ENCODE measurements around the gene HDAC4. TPM values are rescaled to one million over a fixed set of nuclear protein-coding genes. Genes with fewer than 3 reads are reported as not detected.

The HDAC4 gene
- total and polyA plus RNA-seq, 9 of the 15 experiments (the other 6 are each of a cell fraction or from before 2014, with no cell fraction given) = 0.11 to 20.2 (median 4.0) TPM

DNA sequence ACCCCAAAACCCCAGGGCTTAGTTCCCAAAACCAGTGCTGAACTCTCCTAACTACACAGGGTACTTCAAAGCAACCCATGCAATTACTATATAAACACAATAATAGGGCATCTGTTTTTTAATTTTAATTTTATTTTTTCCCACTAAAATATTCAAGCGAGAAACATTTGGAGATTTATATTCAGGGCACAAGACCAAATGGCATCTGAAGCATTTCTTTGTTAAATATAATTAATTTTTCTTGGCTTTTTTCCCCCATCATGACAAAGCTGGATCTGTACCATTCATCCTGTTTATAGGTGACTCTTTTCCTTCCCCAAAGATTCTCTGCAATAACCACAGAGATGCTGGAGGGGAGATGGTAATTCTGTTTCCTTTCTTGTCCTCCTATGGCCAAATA lies 18.1 kb upstream of the HDAC4 start:
- H3K9me3 ChIP-seq (replicated peaks; ENCODE audit: control insufficient read depth, insufficient read depth, low read depth, low read length) = no peaks in the 10 kb centered on the region
- no peak overlapping the region for H2AFZ ChIP-seq (ENCODE audit: low read depth, low read length)
- no peak for FAIRE-seq
- POLR2A ChIA-PET = no interaction called here
- CTCF ChIA-PET (ENCODE audit: low intra/inter-chr PET ratio) = no interaction called here
- no peak overlapping the region for H3K4me3 ChIP-seq
- no peak overlapping the region for H3K4me2 ChIP-seq (ENCODE audit: insufficient read depth, low read length)
- no peaks in the 10 kb centered on the region; a peak in 1 of 5 replicates for H3K4me1 ChIP-seq (replicated peaks in 1 of 2; ENCODE audit: control insufficient read depth in 2 of 2, insufficient read depth in 2 of 2, low read length in 2 of 2)
- H4K20me1 ChIP-seq (replicated peaks; ENCODE audit: control insufficient read depth, insufficient read depth, low read length) = no peaks in the 10 kb centered on the region
- H3K9me1 ChIP-seq (ENCODE audit: control insufficient read depth, insufficient read depth, low read length) = no peaks in the 10 kb centered on the region
- no peaks in the 10 kb centered on the region for H3K36me3 ChIP-seq (ENCODE audit: control insufficient read depth, insufficient read depth, low read length)
- 0% methylated on average over 1 of the region's 1 CpG for WGBS (ENCODE audit: insufficient coverage, low coverage, missing lambda C conversion rate)
- in situ Hi-C loops (cut with MboI) (no loop called here), intact Hi-C loops (cut with micrococcal nuclease) (no loop called here)
- H3K9ac ChIP-seq (ENCODE audit: insufficient read depth in 1 of 2, low read depth in 2 of 2, low read length in 2 of 2) = no peak overlapping the region
- H3K27ac ChIP-seq (ENCODE audit: extremely low read depth, low read depth, low read length) = no peak overlapping the region
- no peak for ATAC-seq
- DNase-seq (ENCODE audit: extremely low read depth in 1 of 4, low spot score in 3 of 4) = no peak
- peaks cover 21 to 22% of the 10 kb centered on the region in 2 experiments; a peak in 4 of 5 replicates for H3K27me3 ChIP-seq (ENCODE audit: control insufficient read depth in 2 of 2, insufficient read depth in 2 of 2, low read length in 2 of 2)
- BruUV-seq (replicated peaks) = no TSS peak
- H3K79me2 ChIP-seq (ENCODE audit: control insufficient read depth, insufficient read depth, low read length) = no peaks in the 10 kb centered on the region
- TF ChIP-seq PCBP2 (IDR thresholded peaks at IDR 0.05; ENCODE audit: low read depth, low read length, poor library complexity, severe bottlenecking) (no peak), LCOR (CRISPR knock-in tag; IDR thresholded peaks at IDR 0.05) (no peak), CEBPG (CRISPR knock-in tag; IDR thresholded peaks at IDR 0.05) (no peak), CEBPG (tag; conservative IDR thresholded peaks at IDR 0.05 in 1 of 2, IDR thresholded peaks at IDR 0.05 in 1 of 2) (no peak), ARID1B (IDR thresholded peaks at IDR 0.05) (no peak), MEF2D (tag; conservative IDR thresholded peaks at IDR 0.05; ENCODE audit: low read depth) (no peak), NR2F6 (CRISPR knock-in tag; IDR thresholded peaks at IDR 0.05) (no peak), ZEB2 (IDR thresholded peaks at IDR 0.05) (no peak), CBX2 (IDR thresholded peaks at IDR 0.05; ENCODE audit: insufficient read depth, low read length, poor library complexity, severe bottlenecking) (no peak), YY1 (IDR thresholded peaks at IDR 0.05; ENCODE audit: borderline replicate concordance in 1 of 3, control insufficient read depth in 1 of 3, extremely low read depth in 1 of 3, insufficient read depth in 3 of 3, insufficient read length in 1 of 3, insufficient replicate concordance in 2 of 3, low read depth in 1 of 3, low read length in 2 of 3) (no peak)
- TF ChIP-seq, protein P1, sequence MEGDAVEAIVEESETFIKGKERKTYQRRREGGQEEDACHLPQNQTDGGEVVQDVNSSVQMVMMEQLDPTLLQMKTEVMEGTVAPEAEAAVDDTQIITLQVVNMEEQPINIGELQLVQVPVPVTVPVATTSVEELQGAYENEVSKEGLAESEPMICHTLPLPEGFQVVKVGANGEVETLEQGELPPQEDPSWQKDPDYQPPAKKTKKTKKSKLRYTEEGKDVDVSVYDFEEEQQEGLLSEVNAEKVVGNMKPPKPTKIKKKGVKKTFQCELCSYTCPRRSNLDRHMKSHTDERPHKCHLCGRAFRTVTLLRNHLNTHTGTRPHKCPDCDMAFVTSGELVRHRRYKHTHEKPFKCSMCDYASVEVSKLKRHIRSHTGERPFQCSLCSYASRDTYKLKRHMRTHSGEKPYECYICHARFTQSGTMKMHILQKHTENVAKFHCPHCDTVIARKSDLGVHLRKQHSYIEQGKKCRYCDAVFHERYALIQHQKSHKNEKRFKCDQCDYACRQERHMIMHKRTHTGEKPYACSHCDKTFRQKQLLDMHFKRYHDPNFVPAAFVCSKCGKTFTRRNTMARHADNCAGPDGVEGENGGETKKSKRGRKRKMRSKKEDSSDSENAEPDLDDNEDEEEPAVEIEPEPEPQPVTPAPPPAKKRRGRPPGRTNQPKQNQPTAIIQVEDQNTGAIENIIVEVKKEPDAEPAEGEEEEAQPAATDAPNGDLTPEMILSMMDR (IDR thresholded peaks at IDR 0.05 in 2 of 3, conservative IDR thresholded peaks at IDR 0.05 in 1 of 3; ENCODE audit: insufficient read depth in 2 of 3, low read depth in 1 of 3, low read length in 3 of 3) = no peak
- TF ChIP-seq, protein P2, sequence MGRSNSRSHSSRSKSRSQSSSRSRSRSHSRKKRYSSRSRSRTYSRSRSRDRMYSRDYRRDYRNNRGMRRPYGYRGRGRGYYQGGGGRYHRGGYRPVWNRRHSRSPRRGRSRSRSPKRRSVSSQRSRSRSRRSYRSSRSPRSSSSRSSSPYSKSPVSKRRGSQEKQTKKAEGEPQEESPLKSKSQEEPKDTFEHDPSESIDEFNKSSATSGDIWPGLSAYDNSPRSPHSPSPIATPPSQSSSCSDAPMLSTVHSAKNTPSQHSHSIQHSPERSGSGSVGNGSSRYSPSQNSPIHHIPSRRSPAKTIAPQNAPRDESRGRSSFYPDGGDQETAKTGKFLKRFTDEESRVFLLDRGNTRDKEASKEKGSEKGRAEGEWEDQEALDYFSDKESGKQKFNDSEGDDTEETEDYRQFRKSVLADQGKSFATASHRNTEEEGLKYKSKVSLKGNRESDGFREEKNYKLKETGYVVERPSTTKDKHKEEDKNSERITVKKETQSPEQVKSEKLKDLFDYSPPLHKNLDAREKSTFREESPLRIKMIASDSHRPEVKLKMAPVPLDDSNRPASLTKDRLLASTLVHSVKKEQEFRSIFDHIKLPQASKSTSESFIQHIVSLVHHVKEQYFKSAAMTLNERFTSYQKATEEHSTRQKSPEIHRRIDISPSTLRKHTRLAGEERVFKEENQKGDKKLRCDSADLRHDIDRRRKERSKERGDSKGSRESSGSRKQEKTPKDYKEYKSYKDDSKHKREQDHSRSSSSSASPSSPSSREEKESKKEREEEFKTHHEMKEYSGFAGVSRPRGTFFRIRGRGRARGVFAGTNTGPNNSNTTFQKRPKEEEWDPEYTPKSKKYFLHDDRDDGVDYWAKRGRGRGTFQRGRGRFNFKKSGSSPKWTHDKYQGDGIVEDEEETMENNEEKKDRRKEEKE (IDR thresholded peaks at IDR 0.05; ENCODE audit: borderline replicate concordance in 1 of 2, control insufficient read depth in 1 of 2, low read depth in 2 of 2, low read length in 1 of 2) = no peak
- TF ChIP-seq, protein P3, sequence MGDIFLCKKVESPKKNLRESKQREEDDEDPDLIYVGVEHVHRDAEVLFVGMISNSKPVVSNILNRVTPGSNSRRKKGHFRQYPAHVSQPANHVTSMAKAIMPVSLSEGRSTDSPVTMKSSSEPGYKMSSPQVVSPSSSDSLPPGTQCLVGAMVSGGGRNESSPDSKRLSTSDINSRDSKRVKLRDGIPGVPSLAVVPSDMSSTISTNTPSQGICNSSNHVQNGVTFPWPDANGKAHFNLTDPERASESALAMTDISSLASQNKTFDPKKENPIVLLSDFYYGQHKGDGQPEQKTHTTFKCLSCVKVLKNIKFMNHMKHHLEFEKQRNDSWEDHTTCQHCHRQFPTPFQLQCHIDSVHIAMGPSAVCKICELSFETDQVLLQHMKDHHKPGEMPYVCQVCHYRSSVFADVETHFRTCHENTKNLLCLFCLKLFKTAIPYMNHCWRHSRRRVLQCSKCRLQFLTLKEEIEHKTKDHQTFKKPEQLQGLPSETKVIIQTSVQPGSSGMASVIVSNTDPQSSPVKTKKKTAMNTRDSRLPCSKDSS (IDR thresholded peaks at IDR 0.05; ENCODE audit: low read depth, partially characterized antibody) = no peak
- TF ChIP-seq, protein P4, sequence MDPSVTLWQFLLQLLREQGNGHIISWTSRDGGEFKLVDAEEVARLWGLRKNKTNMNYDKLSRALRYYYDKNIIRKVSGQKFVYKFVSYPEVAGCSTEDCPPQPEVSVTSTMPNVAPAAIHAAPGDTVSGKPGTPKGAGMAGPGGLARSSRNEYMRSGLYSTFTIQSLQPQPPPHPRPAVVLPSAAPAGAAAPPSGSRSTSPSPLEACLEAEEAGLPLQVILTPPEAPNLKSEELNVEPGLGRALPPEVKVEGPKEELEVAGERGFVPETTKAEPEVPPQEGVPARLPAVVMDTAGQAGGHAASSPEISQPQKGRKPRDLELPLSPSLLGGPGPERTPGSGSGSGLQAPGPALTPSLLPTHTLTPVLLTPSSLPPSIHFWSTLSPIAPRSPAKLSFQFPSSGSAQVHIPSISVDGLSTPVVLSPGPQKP (CRISPR knock-in tag; IDR thresholded peaks at IDR 0.05) = no peak
